Hepatocyte (in vitro differentiated cells): ENCODE measurements around the gene DEAF1. TPM values are rescaled to one million over a fixed set of nuclear protein-coding genes. Genes with fewer than 3 reads are reported as not detected.

ENCODE experiments used
- DNase-seq: peaks from one replicate; pipeline ENCODE4 v3.0.0-alpha.2; 2016; ENCODE audit warnings: low spot score
- H2AFZ ChIP-seq: fragments of 200-600 bp; sonication (generic); 2 replicates; pipeline ENCODE4 v1.6.0; 2016; ENCODE audit warnings: antibody characterized with exemption, mild to moderate bottlenecking
- H3K27ac ChIP-seq: fragments of 200-600 bp; sonication (generic); 2 replicates; pipeline ENCODE4 v1.5.1; 2016; ENCODE audit warnings: mild to moderate bottlenecking
- H3K27me3 ChIP-seq: fragments of 200-600 bp; sonication (generic); 2 replicates; pipeline ENCODE4 v1.6.1; 2016
- H3K36me3 ChIP-seq: fragments of 200-600 bp; sonication (generic); replicated peaks from 2 replicates; pipeline ENCODE4 v1.5.1; 2016; ENCODE audit warnings: low read depth; ENCODE audit not compliant: insufficient read depth
- H3K4me1 ChIP-seq: fragments of 200-600 bp; sonication (generic); 2 replicates; pipeline ENCODE4 v1.5.1; 2016; ENCODE audit warnings: mild to moderate bottlenecking, moderate library complexity; ENCODE audit not compliant: insufficient read depth
- H3K4me2 ChIP-seq: fragments of 200-600 bp; sonication (generic); 2 replicates; pipeline ENCODE4 v1.6.0; 2016
- H3K4me3 ChIP-seq: fragments of 200-600 bp; sonication (generic); 2 replicates; pipeline ENCODE4 v1.5.1; 2016; ENCODE audit warnings: mild to moderate bottlenecking
- H3K79me2 ChIP-seq: fragments of 200-600 bp; sonication (generic); 2 replicates; pipeline ENCODE4 v1.6.0; 2017; ENCODE audit warnings: mild to moderate bottlenecking
- H3K9me2 ChIP-seq: fragments of 200-600 bp; sonication (generic); replicated peaks from 2 replicates; pipeline ENCODE4 v1.6.0; 2017; ENCODE audit warnings: mild to moderate bottlenecking; ENCODE audit not compliant: insufficient read depth
- H3K9me3 ChIP-seq: fragments of 200-600 bp; sonication (generic); 2 replicates; pipeline ENCODE4 v1.5.1; 2016; ENCODE audit warnings: low read depth, mild to moderate bottlenecking
- H4K20me1 ChIP-seq: fragments of 200-600 bp; sonication (generic); 2 replicates; pipeline ENCODE4 v1.6.0; 2016; ENCODE audit warnings: mild to moderate bottlenecking; ENCODE audit not compliant: insufficient read depth, poor library complexity, severe bottlenecking
- CTCF ChIP-seq: fragments of 200-600 bp; sonication (generic); IDR thresholded peaks from 2 replicates; pipeline ENCODE4 v1.5.1; 2016; ENCODE audit warnings: antibody characterized with exemption, mild to moderate bottlenecking; ENCODE audit not compliant: poor library complexity
- EZH2 ChIP-seq: fragments of 200-600 bp; sonication (generic); IDR thresholded peaks from 2 replicates; pipeline ENCODE4 v1.6.1; 2016; ENCODE audit warnings: antibody characterized with exemption, mild to moderate bottlenecking, borderline replicate concordance
- EZH2phosphoT487 ChIP-seq: fragments of 200-600 bp; sonication (generic); IDR thresholded peaks from one replicate; pipeline ENCODE4 v1.6.1; 2018; ENCODE audit warnings: antibody characterized with exemption, mild to moderate bottlenecking, low read depth, moderate library complexity; ENCODE audit not compliant: unreplicated experiment, severe bottlenecking
- WGBS: methylation state at CpG from one replicate; pipeline ENCODE4 v1.1.6; 2016; ENCODE audit warnings: low lambda C conversion rate; ENCODE audit errors: missing lambda C conversion rate; 5-methylcytosine and 5-hydroxymethylcytosine counted together
- polyA plus RNA-seq: library from polyadenylated mRNA; unstranded; fragments of >200 nt; fragmentation: Nextera tagmentation; extraction: Ambion mirVana; gene quantifications from 2 replicates; pipeline ENCODE4 v1.2.1, GENCODE V29; 2016
- total RNA-seq: library from RNA; depleted of rRNA; stranded (reverse); fragments of >200 nt; gene quantifications from 2 replicates; pipeline ENCODE4 v1.2.3, GENCODE V29; 2014

Gene DEAF1
- total and polyA plus RNA-seq, 2 experiments from 2014 or later, result 27.2 to 59.1 TPM

- H3K4me3 ChIP-seq, result no peak overlapping the region
- no peaks in the 10 kb centered on the region for H3K36me3 ChIP-seq
- H3K9me3 ChIP-seq, result no peaks in the 10 kb centered on the region
- H4K20me1 ChIP-seq, result no peaks in the 10 kb centered on the region
- no peaks in the 10 kb centered on the region for H3K9me2 ChIP-seq
- no peaks in the 10 kb centered on the region for H3K27me3 ChIP-seq
- peak overlapping the region; percentile 68 for H3K27ac ChIP-seq
- peaks cover 62% of the 10 kb centered on the region for H3K4me1 ChIP-seq
- H2AFZ ChIP-seq, result no peak overlapping the region
- TF ChIP-seq EZH2 (no peak), CTCF (no peak), EZH2phosphoT487 (no peak)
- peak; percentile 20 for DNase-seq
- H3K4me2 ChIP-seq, result peak overlapping the region; percentile 61
- H3K79me2 ChIP-seq, result peaks cover 61% of the 10 kb centered on the region
- WGBS, result 71% methylated on average over 23 of the region's 27 CpGs
These were observed 14.3 kb upstream of the DEAF1 start for GRCh38 chr11:709109-709997.

GRCh38 chr11:708511-708910 is 13.5 kb upstream of the DEAF1 start:
- peak overlapping the region; percentile 96 for H3K4me2 ChIP-seq
- H3K9me3 ChIP-seq, result no peaks in the 10 kb centered on the region
- no peak overlapping the region for H2AFZ ChIP-seq
- no peak for DNase-seq
- TF ChIP-seq CTCF, result no peak
- no peak for TF ChIP-seq EZH2phosphoT487
- TF ChIP-seq EZH2, result no peak
- H4K20me1 ChIP-seq, result no peaks in the 10 kb centered on the region
- H3K27ac ChIP-seq, result peak overlapping the region; percentile 99
- 91% methylated on average over 5 of the region's 7 CpGs for WGBS
- H3K27me3 ChIP-seq, result no peaks in the 10 kb centered on the region
- peaks cover 53% of the 10 kb centered on the region for H3K79me2 ChIP-seq
- H3K4me3 ChIP-seq, result no peak overlapping the region
- H3K4me1 ChIP-seq, result peaks cover 62% of the 10 kb centered on the region
- no peaks in the 10 kb centered on the region for H3K36me3 ChIP-seq
- no peaks in the 10 kb centered on the region for H3K9me2 ChIP-seq

- no peaks in the 10 kb centered on the region for H3K36me3 ChIP-seq
- no peaks in the 10 kb centered on the region for H3K9me3 ChIP-seq
- peak overlapping the region; percentile 99 for H3K27ac ChIP-seq
- peak overlapping the region; percentile 96 for H3K4me2 ChIP-seq
- 42% methylated on average over 16 of the region's 16 CpGs for WGBS
- H3K9me2 ChIP-seq, result no peaks in the 10 kb centered on the region
- DNase-seq, result peak; percentile 54
- no peak overlapping the region for H2AFZ ChIP-seq
- H3K4me1 ChIP-seq, result peaks cover 62% of the 10 kb centered on the region
- TF ChIP-seq CTCF, result no peak
- no peak for TF ChIP-seq EZH2
- no peak for TF ChIP-seq EZH2phosphoT487
- H3K79me2 ChIP-seq, result peaks cover 53% of the 10 kb centered on the region
- no peaks in the 10 kb centered on the region for H4K20me1 ChIP-seq
- H3K4me3 ChIP-seq, result peak overlapping the region; percentile 30
- H3K27me3 ChIP-seq, result no peaks in the 10 kb centered on the region
These were observed 12.9 kb upstream of the DEAF1 start for GRCh38 chr11:707817-708420.
